HG03442 (cell line): ENCODE measurements around the gene DRC3.

ENCODE experiments used
- ATAC-seq: cut with Tn5 transposase; IDR thresholded peaks from one replicate; pipeline ENCODE4 v1.9.1; 2021; ENCODE audit warnings: mild to moderate bottlenecking, moderate library complexity; ENCODE audit not compliant: unreplicated experiment

DRC3 gene

DNA sequence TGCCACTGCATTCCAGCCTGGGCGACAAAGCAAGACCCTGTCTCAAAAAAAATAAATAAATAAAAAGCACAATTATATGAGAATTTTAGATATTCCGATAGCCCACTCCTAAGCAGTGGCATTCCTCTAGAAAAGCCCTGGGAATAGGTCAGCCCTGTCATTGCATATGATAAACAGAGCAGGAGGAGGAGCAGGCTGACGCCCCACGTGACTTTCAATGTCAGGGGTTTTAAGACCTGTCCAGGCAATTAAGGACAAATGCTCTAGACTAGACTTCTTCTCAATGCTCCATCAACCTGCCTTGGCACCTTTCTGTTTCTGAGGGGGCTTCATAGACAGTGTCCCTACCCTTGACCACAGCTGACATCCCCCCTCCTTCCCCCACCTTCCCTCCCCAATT, 8.0 kb upstream of the DRC3 start:
- ATAC-seq = no peak

DNA sequence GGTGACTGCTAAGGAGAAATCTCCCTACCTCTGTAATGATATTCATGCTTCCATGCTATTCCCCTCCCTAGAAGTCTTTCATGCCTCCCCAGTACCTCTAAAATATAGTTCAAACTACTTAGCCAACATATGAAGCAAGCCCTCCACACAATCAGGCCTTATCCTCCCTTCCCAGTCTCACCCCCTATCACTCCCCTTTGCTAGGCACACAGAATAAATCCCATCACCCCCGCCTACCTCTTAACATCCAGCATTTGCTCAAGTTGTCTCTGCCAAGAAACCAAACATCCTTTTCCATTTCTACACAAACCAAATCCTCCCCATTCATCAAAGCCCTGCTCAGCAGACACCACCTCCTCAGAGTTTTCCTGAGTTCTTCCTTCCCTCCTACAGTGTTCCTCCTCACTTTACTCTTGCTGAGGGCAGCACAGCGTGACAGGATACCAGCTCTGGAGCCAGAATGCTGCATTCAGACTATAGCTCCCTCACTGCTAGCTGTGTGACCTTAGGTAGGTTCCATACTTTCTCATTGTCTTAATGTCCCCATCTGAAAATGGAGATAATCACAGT, 7.4 kb upstream of the DRC3 start:
- ATAC-seq = no peak

DNA sequence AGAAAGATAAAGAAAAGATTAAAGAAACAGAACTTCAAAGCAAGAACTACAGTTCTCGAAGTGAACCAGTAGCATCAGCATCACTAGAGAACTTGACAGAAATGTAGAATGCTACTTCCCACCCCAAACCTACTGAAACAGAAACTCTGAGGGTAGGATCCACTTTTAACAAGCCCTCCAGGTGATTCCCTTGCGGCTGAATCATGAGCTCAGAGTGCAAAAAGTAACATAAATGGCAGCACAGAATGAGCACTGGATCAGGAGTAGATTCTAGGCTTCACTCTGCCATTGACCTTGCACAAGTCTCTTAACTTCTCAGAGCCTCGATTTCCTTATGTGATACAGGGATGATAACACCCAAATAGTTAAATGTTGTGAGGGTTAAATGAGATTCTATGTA, 6.3 kb upstream of the DRC3 start:
- no peak for ATAC-seq

DNA sequence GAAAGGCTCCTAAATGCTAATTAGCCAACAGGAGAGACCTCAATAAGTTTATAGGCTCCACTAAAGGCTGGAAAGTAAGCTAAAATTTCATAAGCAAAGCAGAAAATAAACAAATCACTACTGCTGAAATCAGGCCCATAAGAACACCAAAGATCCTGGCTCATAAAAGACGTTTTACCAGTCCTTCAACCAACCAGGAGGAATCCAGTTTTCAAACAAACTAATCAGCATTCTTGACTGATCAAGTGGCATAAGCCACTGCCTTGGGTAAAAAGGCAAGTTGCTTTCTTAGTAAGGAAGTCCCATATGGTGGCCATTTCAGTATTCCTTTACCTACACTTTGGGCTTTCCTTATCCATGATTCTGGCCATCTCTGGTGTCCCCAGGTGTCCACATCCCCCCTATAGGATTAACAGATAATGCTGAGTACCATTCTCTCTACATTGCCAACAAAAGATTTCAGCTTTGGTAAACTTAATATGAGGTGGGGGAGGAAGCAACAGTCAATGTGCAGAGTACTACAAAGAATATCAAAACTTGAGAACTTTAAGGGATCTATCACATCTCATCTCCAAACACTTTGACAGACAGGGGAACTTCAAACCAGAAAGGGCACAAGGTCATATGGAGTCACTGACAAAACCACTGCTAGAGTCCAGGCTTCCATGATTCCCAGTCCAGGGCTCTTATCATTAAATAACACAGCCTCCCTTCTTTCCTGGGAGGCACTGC, 1.8 kb upstream of the DRC3 start:
- ATAC-seq = no peak

DNA sequence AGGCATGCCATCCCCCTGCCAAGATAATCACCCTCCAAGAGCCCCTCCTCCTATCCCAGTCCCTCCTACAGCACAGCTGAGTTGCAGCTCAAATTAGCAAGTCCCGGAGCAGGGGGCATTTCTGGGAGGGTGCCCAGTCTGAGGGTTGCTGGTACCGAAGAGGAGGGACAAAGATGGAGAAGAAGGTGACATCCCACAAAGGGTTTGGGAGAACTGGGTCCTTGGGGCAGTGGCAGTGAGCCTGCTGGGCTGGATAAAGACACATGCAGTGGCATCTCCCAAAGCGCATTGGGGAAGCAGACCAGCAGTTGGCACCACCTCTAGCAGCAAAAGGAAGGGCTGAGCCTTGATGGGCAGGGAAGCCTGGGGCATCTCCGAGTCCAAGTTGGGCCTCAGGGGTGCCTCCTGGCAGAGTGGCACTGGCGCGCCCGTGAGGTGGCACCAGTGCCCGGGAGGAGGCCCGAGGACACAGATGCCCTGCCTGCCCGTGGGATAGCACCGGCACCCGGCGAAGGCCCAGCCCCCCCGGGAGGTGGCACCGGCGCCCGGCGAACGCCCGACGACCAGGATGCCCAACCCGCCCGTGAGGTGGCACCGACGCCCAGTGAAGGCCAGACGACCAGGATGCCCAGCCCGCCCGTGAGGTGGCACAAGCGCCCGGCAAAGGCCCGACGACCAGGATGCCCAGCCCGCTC, 1.1 kb upstream of the DRC3 start:
- ATAC-seq = no peak

DNA sequence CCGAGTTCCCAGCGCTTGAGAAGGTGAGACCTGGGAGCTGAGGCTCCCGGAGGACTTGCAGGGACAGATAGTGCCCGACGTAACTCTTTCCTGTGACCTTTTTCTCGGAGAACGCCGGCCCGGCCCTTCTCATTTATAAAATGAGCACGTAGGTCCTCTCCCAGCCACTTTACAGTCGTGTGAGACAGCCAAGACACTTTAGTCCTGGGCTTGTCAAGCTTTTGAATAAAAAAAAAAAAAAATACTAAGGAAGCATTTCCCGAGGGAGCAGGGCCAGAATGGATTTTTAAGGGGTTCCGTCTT, 241 bp downstream of the DRC3 start:
- no peak for ATAC-seq

DNA sequence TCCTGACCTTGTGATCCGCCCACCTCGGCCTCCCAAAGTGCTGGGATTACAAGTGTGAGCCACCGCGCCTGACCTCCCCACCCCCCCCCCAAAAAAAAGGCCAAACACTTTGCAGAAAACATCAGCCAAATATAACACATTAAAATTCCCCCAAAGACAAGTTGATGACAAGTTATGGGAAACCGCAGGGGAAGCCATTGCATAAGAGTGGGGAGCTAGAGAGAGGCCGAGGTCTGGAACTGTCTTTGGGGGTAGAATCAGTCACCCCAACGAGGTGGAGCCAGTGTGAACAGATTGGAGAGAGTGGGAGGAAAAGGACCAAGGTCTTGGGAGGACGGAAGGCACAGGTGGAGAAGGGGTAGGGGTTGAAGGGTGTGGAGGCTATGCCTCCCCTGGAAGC, 2.8 kb downstream of the DRC3 start:
- ATAC-seq = no peak

DNA sequence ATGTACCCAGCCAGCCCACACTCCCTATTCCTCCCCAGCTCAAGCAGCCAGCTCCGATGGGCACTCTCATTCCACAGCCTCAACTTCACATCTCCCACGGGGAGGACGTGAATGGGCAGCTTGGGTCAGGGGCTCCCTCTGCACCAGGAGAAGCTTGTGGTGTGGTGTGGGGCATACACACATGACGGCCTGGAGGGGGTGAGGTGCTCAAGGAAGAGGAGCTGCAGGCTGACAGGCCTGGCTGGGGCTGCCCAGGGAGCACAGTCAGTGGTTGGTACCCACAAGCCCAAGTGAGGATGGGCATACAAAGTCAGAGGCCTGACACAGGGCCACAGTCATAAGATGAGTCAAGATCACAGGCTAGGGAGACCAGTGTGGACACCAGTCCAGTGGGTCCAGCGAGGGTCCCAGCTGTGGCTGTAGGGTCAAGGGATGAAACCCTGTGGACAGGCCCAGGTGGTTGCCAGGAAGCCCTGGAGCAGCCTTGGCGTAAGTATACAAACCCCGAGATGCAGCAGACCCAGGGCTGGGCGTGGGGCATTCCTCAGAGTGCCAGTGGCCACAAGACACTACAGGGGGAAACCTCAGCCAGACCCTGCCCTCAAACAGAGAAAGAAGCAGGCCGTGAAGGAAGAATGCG, 4.4 kb downstream of the DRC3 start:
- no peak for ATAC-seq

DNA sequence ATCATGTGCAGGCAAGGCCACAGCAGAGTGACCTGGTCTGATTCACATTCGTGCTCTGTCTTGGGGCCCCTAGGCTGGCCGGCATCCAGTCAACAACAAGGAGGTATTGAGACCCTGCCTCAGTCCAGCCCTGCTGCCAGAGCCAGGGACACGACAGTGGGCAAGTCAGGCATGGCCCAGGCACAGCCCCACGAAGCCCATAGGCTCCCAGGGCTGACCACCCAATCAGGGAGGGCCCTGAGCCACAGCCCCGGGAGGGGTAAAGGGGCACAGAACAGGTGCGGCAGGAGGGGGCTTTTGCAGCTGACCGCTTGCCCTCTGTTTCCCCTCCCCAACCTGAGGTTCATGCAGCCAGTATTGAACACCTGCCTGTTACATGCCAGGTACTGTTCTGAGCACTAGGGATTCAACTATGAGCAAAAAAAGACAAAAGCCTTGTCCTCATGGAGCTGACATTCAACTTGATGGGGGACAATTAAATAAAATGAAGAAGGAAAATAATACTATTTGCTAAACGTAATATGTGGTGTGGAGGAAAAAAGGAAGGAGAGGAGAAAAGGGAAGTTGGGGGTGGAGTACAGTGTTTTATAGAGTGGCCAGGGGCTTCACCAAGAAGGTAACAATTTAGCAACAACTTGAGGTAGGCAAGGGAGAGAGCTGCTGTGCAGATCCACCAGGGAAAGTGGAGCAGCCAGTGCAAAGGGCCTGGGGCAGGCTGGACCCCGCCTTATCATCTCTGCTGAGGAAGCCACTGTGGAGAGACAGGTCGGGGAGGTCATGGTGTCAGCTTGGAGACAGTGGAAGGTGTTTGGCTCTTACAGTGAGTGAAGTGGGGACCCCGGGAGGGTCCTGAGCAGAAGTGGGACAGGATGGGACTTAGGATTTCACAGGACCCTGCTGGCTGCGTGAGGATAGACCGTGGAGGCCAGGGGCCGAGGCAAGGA, 6.1 kb downstream of the DRC3 start:
- ATAC-seq = no peak

DNA sequence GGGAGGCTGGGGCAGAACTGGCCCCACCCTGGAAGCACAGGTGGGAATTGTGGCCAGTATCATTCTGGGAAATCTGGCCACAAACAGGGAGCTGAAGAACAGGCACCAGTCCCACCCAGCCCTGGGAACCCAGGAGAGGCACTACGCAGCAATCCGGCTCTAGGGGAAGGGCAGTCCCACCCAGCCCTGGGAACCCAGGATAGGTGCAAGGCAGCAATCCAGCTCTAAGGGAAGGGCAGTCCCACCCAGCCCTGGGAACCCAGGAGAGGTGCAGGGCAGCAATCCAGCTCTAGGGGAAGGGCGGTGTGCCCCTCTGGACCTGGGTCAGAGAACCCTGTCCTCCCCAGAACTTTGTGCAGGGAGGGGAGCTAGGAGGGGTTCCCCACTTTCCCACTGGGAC, 7.1 kb downstream of the DRC3 start:
- ATAC-seq = no peak

DNA sequence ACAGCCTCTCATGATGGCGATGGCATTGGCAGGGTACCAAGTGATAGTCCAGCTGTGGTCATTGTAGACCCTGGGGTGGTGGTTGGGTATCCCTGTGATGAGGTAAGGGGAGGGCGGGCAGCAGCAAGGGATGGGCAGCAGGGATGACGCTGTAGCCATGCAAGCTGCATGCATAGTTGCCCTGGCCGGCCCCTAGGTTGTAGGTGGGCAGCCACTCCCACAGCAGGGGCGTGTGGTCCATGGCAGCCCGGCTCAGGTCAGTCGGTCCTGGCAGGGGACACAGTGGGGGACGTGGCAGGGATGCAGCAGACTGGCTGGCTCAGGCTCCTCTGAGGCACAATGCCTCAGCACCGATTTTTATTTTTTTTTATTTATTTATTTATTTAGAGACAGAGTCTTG, 8.7 kb downstream of the DRC3 start:
- ATAC-seq = no peak

DNA sequence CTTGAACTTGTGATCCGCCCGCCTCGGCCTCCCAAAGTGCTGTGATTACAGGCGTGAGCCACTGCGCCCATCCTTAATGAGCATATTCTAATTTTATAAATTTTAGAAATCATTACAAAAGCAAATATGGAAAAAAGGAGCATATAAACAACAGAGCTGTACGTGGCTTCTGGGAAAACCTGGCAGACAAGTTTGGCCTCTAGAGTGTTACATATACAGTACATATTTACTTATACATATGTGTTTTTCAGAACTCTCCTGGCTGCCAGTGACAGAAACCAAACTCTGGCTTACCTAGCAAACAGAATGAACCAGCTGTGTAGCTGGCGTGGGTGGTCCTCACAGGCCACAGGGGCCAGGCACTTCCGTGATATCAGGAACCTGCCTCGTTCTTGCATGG, 10.1 kb downstream of the DRC3 start:
- no peak for ATAC-seq

DNA sequence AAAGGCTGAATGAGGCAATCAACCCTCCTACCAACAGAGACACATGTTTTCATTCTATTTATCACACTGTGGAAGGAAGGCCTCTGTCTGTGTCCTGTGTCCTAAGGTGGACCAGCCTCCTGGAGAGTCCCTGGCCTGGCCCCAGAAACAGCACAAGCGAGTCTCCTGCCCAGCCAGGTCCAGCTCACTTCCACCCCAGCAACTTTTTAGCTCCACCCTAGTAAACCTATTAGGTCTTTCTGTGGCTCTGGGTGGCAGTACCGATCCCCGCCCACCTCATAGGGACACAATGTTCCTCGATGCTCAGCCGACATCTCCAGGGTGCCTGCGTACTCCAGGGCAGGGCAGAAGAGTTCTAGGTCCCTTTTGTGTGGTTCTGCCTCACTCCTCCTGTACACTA, 10.7 kb downstream of the DRC3 start:
- ATAC-seq = no peak

DNA sequence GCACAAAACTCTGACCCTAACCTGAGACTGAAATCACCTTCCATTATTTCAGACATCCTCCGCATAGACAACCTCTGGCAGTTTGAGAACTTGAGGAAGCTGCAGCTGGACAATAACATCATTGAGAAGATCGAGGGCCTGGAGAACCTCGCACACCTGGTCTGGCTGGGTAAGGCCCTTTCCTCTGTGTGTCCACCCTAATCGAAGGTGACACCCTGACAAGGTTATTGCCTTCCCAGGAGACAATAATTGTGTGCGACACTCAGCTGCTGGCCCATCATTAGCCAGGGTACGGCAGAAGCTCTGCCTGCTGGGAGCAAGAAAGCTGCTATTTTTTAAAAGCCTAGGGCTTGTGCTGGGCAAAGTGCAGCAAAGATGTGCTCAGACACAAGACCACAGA, 11.1 kb downstream of the DRC3 start:
- ATAC-seq = no peak

DNA sequence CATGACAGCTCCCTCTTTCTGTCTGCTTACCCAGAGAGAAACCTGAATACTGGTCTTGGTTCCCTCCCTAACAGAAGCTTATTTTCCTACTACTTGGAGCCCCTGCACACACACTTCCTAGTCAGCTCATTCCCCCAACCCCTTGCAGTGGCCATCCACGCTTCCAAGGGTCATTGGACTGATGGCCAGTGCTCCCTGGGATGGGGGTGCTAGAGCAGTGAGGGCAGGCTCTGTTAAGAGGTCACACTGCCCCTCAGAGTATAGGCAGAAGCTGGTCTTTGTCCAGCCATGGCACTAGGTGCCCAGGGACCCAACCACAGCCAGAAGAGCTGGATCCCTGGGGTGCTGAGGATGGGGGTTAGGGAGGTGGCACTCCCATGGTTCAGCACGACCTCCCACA, 12.5 kb downstream of the DRC3 start:
- no peak for ATAC-seq

DNA sequence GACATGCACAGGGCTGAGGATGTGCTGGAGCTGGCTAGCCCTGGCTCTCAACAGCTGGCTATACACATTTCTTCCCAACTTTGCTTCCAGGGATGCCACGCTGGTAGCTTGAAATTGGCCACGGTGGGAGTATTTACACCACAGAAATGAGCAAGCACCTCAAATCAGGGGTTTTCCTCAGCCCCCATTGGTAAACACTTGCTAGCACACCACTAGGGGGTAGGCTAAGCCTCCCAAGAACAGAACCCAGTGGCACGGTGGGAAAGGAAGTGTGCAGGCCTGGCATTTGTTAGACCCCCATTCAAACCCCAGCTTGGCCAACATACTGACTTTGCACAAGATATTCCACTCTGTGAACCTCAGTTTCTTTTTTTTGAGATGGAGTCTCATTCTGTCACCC, 12.9 kb downstream of the DRC3 start:
- ATAC-seq = no peak

DNA sequence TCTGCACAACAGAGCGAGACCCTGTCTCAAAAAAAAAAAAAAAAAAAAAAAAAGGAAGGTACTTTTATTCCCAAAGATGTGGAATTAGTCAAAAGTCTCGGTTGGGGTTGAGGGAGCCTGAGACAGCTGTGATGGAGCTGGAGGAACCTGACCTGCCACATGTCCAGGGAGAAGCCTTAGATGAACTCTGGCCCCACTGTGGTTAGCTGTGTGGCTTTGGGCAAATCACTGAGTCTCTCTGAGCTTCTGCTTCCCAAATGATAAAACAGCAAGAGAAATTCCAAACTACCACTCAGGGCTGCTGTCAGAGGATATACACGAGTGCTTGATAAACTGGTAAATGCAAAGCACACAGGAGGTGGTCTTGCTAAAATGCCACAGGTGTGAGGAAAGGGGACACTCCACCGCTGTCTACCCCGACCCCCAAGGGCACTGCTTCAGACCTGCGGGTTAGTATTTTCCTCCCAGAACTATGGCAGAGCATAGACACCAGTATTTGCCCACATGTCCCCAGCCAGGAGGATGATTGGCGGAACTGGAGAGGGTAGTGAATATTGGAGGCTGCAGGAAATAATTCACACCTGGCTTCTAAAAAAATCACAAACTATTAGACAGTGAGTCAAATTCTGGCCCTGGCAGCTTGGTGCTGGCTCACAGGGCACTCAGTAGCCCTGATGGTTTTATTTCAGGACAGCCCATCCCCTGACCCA, 14.7 kb downstream of the DRC3 start:
- ATAC-seq = no peak

DNA sequence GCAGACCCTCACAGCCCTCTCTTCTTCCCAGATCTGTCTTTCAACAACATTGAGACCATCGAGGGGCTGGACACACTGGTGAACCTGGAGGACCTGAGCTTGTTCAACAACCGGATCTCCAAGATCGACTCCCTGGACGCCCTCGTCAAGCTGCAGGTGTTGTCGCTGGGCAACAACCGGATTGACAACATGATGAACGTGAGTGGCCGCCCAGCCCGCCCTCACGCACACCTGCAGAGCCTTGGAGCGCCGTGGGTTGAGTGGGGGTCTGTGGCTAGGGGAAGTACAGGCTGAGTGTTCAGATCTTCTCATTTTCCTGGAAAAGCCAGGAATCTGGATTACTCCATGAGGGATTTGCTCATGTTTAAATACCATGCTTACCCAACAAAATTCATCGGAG, 15.2 kb downstream of the DRC3 start:
- ATAC-seq = no peak

DNA sequence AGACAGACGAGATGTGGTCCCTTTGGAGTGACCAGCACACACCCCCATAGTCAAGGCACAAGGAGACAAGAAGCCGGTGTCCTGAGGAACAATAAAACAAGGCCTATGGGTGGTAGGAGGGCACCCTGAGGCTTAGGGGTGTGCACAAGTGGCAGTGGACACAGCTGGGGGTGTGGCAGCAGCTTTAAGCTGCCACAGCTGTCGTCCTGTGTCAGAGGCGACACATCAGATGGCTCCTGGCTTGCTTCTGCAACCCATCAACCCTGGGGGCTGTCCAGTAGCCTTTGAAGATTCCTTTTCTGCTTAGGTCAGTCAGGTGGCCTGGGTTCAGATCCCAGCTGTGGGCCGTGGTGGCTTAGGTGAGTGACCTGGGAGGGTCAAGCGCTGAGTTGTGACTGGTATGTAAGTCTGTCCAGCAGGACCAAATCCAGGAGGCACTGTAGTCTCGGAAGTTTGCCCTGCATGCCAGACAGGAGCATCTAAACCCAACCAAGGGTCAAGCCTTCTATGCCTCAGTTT, 15.8 kb downstream of the DRC3 start:
- no peak for ATAC-seq

DNA sequence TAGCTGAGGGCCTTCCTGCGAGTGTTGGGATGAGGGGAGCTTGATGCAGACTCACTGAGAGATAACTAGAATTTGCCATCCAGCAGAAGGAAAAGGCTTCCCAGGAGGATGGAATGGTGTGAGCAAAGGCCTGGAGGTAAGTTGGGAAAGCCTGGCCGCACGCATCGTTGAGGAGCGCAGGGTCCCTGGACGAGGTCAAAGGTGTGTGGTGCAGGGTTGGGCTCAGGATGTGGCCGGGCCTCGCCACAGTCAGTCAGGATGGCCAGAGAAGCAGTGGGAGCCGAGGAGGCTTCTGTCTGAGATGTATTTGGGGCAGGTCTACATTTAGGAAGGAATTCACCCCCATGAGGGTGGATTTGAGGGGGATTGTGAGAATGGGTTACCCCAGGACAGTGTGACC, 16.4 kb downstream of the DRC3 start:
- no peak for ATAC-seq
